Loucy (cell line): ENCODE measurements around the gene MCOLN2.

Experiments used
- CTCF ChIP-seq: fragments of 200-600 bp; sonication (generic); conservative IDR thresholded peaks from 2 replicates; pipeline ENCODE4 v1.5.1; 2014; ENCODE audit warnings: mild to moderate bottlenecking, antibody characterized with exemption, low read length
- EZH2phosphoT487 ChIP-seq: fragments of 200-600 bp; IDR thresholded peaks from 2 replicates; pipeline ENCODE4 v1.6.1; 2018; ENCODE audit warnings: antibody characterized with exemption, mild to moderate bottlenecking, moderate library complexity, borderline replicate concordance

DNA sequence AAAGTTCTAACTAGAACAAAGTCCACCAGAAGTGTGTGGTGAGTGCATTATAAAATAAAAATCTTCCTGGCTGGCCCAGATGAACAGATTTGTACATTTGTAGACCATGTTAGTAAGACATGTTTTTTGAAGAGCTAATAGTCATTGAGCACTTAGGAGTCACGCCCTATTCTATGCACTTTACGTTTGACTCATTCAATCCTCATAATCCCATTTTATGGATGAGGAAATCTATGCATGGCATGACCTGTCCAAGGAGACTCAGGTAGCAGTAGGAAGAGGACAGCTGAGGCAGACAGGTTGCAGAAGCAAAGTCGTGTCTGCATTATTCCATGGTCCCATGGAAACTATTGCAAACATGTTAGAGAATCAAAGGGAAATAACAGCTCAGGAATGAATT, 73.6 kb downstream of the MCOLN2 start:
- TF ChIP-seq CTCF (no peak), EZH2phosphoT487 (no peak)
